Middle frontal gyrus (tissue), 1 donor: ENCODE results near the gene DGKB.

Experiments used
- DNase-seq: peaks from one replicate; pipeline ENCODE4 v3.0.0-alpha.2; 2015; ENCODE audit warnings: low spot score; ENCODE audit errors: extremely low spot score

Gene DGKB

GRCh38 chr7:14125998-14126397 lies 776.6 kb downstream of the DGKB start:
- DNase-seq, result no peak

GRCh38 chr7:14124716-14125115 lies 777.8 kb downstream of the DGKB start:
- no peak for DNase-seq

- no peak for DNase-seq
These were observed 778.6 kb downstream of the DGKB start for GRCh38 chr7:14123923-14124322.

- no peak for DNase-seq
These were observed 786.9 kb downstream of the DGKB start for GRCh38 chr7:14115701-14116100.

GRCh38 chr7:14104861-14105260 lies 797.7 kb downstream of the DGKB start:
- no peak for DNase-seq

- DNase-seq, result no peak
These were observed 806.4 kb downstream of the DGKB start for GRCh38 chr7:14096159-14096558.

- DNase-seq, result no peak
These were observed 807.2 kb downstream of the DGKB start for GRCh38 chr7:14095233-14095950.
